VCaP (cell line): ENCODE measurements around the gene BNC2.

Experiments
- H3K27ac ChIP-seq: fragments of 450-650 bp; 2 replicates; pipeline ENCODE4 v1.5.1; 2017
- TF ChIP-seq, protein P1 (sequence below): fragments of 450-650 bp; conservative IDR thresholded peaks from 2 replicates; pipeline ENCODE4 v1.5.1; 2017; ENCODE audit warnings: mild to moderate bottlenecking, moderate library complexity

The BNC2 gene

DNA sequence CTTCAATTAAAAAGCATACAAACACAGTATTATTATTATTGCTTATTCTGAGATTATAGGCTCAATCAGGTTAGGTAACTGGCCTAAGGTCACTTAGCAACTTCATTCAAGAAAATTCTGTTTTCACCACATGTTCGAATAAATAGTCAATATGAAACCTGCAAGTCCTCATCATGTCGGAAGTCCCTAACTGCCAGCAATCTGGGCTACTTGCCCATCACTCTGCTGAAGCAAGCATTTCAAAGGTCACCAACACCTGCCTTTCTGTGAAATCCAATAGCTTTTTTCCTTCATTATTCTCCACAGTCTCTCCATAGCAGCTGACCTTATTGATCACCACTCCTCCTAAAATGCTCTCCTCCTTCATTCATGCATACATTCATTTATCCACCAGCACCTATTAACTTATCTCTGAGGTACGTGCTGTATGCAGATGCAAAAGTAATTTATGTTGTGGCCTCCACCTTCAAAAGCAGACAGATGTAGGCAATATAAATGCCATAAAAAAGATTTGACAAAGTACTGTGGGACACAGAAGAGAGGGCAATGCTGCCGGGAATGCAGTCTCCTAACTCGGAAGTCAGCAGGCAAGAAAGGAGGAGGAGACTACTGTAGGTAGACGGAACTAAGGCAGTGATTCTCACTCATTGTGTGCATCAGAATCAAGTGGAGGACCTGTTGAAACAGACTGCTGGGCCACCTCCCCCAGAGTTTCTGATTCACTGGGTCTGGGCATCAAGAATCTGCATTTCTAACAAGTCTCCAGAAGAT, 310.9 kb downstream of the BNC2 start:
- TF ChIP-seq, protein P1, sequence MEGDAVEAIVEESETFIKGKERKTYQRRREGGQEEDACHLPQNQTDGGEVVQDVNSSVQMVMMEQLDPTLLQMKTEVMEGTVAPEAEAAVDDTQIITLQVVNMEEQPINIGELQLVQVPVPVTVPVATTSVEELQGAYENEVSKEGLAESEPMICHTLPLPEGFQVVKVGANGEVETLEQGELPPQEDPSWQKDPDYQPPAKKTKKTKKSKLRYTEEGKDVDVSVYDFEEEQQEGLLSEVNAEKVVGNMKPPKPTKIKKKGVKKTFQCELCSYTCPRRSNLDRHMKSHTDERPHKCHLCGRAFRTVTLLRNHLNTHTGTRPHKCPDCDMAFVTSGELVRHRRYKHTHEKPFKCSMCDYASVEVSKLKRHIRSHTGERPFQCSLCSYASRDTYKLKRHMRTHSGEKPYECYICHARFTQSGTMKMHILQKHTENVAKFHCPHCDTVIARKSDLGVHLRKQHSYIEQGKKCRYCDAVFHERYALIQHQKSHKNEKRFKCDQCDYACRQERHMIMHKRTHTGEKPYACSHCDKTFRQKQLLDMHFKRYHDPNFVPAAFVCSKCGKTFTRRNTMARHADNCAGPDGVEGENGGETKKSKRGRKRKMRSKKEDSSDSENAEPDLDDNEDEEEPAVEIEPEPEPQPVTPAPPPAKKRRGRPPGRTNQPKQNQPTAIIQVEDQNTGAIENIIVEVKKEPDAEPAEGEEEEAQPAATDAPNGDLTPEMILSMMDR = no peak
- no peak overlapping the region for H3K27ac ChIP-seq

DNA sequence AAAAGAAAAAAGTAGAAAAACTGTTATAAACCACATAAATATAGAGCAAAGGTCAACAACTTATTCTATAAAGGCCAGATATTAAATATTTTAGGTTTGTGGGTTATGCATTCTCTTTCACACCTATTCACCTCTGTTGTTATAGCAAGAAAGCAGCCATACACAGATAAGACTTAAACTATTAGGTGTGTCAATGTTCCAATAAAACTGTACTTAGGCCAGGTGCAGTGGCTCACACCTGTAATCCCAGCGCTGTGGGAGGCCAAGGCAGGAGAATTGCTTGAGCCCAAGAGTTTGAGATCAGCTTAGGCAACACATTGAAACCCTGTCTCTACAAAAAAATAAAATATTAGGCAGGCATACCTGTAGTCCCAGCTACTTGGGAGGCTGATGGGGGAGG, 314.7 kb downstream of the BNC2 start:
- TF ChIP-seq, protein P1 = no peak

DNA sequence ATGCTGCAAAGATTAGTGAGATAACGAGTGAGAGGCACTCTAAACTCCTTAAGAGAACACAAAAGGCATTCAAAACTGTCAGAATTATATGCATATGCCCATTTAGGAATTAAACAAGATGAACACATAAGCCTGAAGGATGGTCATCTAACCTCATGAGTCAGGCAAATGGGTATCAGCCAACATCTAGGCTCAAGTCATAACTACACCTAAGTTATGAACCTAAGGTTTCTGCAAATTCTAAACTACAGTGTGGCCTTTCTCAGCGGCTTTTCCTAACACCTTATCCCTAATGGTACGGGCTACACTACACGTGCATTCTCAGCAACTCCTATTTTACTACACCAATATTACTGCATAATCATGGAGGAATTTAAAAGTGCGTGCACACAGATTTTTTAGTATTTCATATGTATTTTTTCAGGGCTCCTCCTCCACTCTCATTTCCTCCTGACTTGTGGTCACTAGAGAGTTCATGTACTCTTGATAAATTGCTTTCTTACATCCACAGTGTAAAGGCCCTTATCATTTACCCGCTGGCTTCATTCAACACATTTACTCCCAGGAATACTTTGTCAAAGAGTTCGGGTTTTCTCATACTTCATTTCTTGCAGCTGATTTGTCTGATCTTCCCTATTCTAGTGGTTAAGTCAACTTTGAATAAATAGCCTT, 316.5 kb downstream of the BNC2 start:
- TF ChIP-seq, protein P1 = no peak
- no peak overlapping the region for H3K27ac ChIP-seq

More for the DNA sequence above, 314.7 kb downstream of the BNC2 start:
- no peak overlapping the region for H3K27ac ChIP-seq

DNA sequence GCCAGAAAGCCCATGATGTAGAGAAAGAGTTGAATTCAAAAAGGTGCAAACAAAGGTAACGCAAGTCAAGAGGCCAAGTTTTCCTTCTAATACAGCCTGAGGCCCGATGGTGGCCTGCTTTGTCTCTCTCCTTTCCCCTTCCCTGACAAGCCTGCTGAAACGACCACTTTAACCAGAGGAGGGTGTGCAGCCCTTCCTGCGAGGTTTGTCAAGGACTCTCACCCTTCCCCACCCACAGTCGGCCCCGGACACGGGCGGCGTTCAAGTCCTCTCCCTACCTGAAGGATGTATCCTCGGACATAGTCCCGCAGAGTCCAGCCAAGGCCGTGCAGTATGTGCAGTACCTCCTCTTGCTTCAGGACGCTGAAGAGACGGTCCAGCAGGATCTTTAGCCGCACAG, 318.2 kb downstream of the BNC2 start:
- TF ChIP-seq, protein P1 = no peak

DNA sequence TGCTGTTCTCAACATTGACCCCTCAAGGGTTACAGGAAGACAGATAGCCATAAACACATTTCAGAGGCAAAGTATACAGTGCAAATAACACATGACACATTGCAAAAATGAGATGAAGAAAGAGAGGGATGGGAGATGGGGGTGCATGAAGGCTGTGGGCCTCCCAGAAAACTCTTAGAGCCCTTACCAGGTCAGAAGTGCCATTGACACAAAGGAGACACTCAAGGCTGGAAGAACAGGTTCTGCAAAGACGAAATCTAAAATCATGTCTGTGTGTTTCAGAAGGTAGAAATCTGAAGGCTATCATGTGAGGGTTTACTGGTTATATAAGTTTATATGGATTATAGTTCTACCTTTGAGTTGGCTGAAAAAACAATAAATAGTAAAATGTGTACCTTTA, 318.8 kb downstream of the BNC2 start:
- TF ChIP-seq, protein P1 = no peak
- H3K27ac ChIP-seq = peak overlapping the region; percentile 25; the same call in 1 of the 2 replicates

More for the DNA sequence above, 318.2 kb downstream of the BNC2 start:
- H3K27ac ChIP-seq = peak overlapping the region; percentile 25; the same call in 1 of the 2 replicates

DNA sequence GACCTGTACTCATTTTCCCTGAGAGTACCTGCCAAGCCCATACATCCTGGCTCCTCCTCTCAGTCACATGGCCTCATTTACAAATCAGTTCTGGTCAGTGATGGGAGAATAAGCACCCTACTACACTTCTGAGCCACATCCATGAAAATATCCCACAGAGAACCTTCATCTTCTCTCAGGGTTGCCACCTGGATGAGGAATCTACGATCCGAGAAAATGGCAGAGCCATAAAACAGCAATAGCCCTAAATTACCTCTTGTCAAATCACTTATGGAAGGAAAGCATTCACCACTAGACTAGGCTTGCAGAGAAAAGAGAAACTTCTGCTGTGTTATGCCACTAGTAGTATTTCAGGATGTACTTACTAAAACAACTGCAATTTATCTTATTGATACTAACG, 324.8 kb downstream of the BNC2 start:
- TF ChIP-seq, protein P1 = no peak
- no peak overlapping the region for H3K27ac ChIP-seq

DNA sequence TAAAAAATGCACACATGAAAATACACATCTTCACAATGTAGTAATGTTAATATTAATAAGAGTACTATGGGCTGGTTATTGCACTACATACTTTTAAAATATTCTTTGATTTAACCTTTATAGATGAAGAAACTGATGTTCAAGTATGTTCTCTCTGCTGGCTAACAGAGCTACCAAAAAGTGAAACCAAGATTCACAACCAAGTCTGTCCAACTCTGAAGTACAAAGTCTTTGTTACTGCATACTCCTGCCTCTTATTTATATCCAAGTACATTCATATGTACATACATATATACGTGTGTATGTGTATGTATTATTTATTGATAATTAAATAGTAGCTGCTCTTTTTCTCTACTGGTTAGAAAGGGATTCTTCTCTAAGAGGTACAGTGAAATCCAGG, 325.6 kb downstream of the BNC2 start:
- no peak overlapping the region for H3K27ac ChIP-seq
- TF ChIP-seq, protein P1 = no peak
